Hippocampal formation (tissue), 2 donors: ENCODE measurements around the gene PCDHGB2.
"Not testable (repeated sequence)": the region's sequence is repeated elsewhere in the genome, so short reads cannot be mapped to it uniquely, and the experiment has no call there.

ENCODE experiments used
- DNase-seq, 2 donors: peaks; one replicate each; lab custom pipeline; 2025; lab: John Stamatoyannopoulos, UW

PCDHGB2 gene

DNA sequence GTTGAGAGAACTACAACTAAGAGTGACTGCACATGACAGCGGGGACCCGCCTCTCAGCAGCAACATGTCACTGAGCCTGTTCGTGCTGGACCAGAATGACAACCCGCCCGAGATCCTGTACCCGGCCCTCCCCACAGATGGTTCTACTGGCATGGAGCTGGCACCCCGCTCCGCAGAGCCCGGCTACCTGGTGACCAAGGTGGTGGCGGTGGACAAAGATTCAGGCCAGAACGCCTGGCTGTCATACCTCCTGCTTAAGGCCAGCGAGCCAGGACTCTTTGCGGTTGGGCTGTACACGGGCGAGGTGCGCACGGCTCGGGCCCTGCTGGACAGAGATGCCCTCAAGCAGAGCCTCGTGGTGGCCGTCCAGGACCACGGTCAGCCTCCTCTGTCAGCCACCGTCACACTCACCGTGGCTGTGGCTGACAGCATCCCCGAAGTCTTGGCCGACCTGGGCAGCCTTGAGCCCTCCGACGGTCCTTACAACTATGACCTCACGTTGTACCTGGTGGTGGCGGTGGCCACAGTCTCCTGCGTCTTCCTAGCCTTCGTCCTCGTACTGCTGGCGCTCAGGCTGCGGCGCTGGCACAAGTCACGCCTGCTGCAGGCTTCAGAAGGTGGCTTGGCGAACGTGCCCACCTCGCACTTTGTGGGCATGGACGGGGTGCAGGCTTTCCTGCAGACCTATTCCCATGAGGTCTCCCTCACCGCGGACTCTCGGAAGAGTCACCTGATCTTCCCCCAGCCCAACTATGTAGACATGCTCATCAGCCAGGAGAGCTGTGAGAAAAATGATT lies 24.9 kb downstream of the PCDHGB2 start:
- no peak for DNase-seq

DNA sequence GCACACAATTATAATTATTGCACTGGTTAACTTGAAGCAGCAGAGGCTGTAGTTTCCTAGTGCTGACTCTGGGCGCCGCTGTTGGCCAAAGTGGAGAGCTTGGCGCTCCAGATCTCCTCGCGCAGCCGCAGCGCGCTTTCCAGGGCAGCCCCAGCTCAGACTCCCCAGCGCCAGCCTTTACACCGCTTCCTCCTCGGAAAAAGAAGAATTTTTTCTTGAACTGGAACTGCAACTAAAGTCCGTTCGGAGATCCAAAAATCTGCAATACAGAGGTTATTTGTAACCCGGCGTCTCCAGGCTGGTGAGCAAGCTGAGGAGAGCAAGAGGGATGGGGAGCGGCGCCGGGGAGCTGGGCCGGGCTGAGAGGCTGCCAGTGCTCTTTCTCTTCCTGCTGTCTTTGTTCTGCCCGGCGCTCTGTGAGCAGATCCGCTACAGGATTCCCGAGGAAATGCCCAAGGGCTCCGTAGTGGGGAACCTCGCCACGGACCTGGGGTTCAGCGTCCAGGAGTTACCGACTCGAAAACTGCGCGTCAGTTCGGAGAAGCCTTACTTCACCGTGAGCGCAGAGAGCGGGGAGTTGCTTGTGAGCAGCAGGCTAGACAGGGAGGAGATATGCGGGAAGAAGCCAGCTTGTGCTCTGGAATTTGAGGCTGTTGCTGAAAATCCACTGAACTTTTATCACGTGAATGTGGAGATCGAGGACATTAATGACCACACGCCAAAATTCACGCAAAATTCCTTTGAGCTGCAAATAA lies 27.9 kb downstream of the PCDHGB2 start, which contains the start of gene PCDHGB4:
Gene PCDHGB4 (plus strand): TSS at position 142 of the 755 bp plus-strand sequence. CDS start 187 bp downstream, at position 329.
- DNase-seq, result not testable (repeated sequence)

DNA sequence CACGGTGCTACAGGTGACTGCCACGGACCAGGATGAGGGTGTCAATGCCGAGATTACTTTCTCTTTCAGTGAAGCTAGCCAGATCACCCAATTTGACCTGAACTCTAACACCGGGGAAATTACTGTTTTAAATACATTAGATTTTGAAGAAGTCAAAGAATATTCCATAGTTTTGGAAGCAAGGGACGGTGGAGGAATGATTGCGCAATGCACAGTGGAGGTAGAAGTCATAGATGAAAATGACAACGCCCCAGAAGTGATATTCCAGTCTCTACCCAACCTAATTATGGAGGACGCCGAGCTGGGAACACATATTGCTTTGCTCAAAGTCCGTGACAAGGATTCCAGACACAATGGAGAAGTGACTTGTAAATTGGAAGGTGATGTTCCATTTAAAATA lies 28.9 kb downstream of the PCDHGB2 start:
- DNase-seq, result no peak

DNA sequence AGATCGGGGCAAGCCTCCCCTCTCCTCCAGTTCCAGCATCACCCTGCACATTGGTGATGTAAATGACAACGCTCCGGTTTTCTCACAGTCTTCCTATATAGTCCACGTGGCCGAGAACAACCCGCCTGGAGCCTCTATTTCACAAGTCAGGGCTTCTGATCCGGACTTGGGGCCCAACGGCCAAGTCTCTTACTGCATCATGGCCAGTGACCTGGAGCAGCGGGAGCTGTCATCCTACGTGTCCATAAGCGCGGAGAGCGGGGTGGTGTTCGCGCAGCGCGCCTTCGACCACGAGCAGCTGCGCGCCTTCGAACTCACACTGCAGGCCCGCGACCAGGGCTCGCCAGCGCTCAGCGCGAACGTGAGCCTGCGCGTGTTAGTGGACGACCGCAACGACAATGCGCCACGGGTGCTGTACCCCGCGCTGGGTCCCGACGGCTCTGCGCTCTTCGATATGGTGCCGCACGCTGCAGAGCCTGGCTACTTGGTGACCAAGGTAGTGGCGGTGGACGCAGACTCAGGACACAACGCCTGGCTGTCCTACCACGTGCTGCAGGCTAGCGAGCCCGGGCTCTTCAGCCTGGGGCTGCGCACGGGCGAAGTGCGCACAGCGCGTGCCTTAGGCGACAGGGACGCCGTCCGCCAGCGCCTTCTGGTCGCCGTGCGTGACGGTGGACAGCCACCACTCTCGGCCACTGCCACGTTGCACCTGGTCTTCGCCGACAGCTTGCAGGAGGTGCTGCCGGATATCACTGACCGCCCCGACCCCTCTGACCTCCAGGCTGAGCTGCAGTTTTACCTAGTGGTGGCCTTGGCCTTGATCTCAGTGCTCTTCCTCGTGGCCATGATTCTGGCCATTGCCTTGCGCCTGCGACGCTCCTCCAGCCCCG lies 29.6 kb downstream of the PCDHGB2 start:
- DNase-seq, result no peak

DNA sequence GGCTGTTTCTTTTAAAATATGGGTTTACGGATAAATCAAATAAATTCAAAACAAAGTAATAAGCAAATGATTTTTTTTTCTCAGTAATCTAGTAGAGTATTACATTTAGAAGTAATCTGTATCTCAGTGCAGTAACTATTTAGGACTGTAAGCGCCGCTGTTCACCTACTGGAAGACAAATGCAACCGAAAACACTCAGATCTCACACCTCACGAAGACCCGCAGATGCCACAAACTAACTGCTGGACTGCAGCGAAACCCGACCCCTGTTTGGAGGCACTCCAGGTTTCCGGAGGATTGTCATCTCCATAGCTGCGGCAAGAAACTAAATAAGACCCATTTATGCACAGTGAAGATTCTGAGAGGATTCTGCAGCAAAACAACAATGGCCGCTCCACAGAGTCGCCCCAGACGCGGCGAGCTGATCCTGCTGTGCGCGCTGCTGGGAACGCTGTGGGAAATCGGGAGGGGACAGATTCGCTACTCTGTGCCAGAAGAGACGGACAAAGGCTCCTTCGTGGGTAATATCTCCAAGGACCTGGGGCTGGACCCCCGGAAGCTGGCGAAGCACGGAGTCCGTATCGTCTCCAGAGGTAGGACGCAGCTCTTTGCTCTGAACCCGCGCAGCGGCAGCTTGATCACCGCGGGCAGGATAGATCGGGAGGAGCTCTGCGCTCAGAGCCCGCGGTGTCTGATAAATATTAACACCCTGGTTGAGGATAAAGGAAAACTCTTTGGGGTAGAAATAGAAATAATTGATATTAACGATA lies 32.8 kb downstream of the PCDHGB2 start, which contains the start of gene PCDHGA8:
Gene PCDHGA8 (plus strand): TSS at position 205 of the 770 bp plus-strand sequence. CDS start 181 bp downstream, at position 386.
- no peak for DNase-seq

DNA sequence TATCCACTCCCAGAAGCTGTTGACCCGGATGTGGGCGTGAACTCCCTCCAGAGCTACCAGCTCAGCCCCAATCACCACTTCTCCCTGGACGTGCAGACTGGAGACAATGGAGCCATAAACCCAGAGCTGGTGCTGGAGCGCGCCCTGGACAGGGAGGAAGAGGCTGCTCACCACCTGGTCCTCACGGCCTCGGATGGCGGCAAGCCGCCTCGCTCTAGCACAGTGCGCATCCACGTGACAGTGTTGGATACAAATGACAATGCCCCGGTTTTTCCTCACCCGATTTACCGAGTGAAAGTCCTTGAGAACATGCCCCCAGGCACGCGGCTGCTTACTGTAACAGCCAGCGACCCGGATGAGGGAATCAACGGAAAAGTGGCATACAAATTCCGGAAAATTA lies 33.5 kb downstream of the PCDHGB2 start:
- DNase-seq, result no peak

DNA sequence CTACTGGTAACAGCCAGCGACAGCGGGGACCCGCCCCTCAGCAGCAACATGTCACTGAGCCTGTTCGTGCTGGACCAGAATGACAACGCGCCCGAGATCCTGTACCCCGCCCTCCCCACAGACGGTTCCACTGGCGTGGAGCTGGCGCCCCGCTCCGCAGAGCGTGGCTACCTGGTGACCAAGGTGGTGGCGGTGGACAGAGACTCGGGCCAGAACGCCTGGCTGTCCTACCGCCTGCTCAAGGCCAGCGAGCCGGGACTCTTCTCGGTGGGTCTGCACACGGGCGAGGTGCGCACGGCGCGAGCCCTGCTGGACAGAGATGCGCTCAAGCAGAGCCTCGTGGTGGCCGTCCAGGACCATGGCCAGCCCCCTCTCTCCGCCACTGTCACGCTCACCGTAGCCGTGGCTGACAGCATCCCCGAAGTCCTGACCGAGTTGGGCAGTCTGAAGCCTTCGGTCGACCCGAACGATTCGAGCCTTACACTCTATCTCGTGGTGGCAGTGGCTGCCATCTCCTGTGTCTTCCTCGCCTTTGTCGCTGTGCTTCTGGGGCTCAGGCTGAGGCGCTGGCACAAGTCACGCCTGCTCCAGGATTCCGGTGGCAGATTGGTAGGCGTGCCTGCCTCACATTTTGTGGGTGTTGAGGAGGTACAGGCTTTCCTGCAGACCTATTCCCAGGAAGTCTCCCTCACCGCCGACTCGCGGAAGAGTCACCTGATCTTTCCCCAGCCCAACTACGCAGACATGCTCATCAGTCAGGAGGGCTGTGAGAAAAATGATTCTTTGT lies 34.8 kb downstream of the PCDHGB2 start:
- DNase-seq, result not testable (repeated sequence)

DNA sequence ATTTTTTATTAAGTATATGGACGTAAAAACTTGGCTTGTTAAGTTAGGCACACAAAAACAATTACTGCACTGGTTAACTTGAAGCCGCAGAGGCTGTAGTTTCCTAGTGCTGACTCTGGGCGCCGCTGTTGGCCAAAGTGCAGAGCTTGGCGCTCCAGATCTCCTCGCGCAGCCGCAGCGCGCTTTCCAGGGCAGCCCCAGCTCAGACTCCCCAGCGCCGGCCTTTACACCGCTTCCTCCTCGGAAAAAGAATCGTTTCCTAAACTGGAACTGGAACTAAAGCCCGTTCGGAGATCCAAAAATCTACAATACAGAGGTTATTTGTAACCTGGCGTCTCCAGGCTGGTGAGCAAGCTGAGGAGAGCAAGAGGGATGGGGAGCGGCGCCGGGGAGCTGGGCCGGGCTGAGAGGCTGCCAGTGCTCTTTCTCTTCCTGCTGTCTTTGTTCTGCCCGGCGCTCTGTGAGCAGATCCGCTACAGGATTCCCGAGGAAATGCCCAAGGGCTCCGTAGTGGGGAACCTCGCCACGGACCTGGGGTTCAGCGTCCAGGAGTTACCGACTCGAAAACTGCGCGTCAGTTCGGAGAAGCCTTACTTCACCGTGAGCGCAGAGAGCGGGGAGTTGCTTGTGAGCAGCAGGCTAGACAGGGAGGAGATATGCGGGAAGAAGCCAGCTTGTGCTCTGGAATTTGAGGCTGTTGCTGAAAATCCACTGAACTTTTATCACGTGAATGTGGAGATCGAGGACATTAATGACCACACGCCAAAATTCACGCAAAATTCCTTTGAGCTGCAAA lies 38.2 kb downstream of the PCDHGB2 start, which contains the start of gene PCDHGB5:
Gene PCDHGB5 (plus strand): TSS at position 192 of the 796 bp plus-strand sequence. CDS start 181 bp downstream, at position 373.
- not testable (repeated sequence) for DNase-seq

DNA sequence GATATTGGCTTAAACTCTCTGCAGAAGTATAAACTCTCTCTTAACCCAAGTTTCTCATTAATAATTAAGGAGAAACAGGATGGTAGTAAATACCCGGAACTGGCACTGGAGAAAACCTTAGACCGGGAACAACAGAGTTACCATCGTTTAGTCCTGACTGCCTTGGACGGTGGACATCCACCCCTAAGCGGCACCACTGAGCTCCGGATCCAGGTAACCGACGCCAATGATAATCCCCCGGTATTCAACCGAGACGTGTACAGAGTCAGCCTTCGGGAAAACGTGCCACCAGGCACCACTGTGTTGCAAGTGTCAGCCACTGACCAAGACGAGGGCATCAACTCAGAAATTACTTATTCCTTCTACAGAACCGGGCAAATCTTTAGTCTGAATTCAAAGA lies 38.8 kb downstream of the PCDHGB2 start:
- DNase-seq, result no peak

DNA sequence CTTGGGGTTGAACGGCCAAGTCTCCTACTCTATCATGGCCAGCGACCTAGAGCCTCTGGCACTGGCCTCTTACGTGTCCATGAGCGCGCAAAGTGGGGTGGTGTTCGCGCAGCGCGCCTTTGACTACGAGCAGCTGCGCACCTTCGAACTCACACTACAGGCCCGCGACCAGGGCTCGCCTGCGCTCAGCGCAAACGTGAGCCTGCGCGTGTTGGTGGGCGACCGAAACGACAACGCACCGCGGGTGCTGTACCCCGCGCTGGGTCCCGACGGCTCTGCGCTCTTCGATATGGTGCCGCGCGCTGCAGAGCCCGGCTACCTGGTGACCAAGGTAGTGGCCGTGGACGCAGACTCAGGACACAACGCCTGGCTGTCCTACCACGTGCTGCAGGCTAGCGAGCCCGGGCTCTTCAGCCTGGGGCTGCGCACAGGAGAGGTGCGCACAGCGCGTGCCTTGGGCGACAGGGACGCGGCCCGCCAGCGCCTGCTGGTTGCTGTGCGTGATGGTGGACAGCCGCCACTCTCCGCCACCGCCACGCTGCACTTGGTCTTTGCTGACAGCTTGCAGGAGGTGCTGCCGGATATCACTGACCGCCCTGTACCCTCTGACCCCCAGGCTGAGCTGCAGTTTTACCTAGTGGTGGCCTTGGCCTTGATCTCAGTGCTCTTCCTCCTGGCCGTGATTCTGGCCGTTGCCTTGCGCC lies 39.9 kb downstream of the PCDHGB2 start:
- no peak for DNase-seq

DNA sequence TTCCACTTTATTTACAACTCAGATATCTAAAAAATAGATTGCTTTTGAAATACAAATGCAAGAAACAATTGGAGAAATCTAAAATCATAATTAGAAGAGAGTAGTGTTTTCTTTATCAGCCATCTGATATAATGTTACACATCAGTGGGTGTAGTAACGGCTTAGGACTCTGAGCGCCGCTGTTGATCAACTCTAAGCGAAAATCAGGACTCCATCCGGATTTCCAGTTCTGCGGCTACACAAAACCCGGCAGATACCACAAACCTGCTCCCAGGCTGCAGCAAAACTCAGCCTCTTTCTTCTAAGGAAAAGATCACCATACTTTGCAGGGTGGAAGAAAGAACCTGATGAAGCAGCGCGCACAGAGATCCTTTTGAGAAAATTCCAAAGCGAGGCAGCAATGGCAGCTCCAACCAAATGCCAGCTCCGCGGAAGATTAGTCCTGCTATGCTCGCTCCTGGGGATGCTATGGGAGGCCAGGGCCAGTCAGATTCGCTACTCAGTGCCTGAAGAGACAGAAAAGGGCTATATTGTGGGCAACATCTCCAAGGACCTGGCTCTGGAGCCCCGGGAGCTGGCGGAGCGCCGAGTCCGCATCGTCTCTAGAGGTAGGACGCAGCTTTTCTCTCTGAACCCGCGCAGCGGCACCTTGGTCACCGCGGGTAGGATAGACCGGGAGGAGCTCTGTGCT lies 42.9 kb downstream of the PCDHGB2 start, which contains the start of gene PCDHGA9:
Gene PCDHGA9 (plus strand): TSS at position 226 of the 691 bp plus-strand sequence. CDS start 175 bp downstream, at position 401.
- no peak for DNase-seq

DNA sequence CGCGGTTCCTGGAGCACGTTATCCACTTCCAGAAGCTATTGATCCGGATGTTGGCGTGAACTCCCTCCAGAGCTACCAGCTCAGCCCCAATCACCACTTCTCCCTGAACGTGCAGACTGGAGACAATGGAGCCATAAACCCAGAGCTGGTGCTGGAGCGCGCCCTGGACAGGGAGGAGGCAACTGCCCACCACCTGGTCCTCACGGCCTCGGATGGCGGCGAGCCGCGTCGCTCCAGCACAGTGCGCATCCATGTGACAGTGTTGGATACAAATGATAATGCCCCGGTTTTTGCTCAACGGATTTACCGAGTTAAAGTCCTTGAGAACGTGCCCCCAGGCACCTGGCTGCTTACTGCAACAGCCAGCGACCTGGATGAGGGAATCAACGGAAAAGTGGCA lies 43.6 kb downstream of the PCDHGB2 start:
- DNase-seq, result no peak

DNA sequence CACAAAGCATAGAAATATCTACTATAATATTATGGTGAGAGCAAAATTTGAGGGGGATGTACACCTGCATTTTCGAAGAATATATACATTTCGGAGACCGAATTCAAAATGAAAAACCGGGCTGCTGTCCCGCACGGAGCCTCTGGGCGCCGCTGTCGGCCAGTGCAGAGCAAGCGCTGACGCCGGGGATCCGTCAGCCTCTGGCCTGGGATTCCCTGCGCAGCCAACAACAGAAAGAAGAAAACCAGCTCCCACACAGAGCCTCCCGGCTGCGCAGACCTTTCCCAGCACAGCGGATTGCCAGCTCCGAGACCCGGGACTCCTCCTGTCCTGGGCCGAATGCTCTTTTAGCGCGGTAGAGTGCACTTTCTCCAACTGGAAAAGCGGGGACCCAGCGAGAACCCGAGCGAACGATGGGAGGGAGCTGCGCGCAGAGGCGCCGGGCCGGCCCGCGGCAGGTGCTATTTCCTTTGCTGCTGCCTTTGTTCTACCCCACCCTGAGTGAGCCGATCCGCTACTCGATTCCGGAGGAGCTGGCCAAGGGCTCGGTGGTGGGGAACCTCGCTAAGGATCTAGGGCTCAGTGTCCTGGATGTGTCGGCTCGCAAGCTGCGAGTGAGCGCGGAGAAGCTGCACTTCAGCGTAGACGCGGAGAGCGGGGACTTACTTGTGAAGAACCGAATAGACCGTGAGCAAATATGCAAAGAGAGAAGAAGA lies 48.2 kb downstream of the PCDHGB2 start, which contains the start of gene PCDHGB6:
Gene PCDHGB6 (plus strand): TSS at position 232 of the 716 bp plus-strand sequence. CDS start 182 bp downstream, at position 414.
- not testable (repeated sequence) for DNase-seq

DNA sequence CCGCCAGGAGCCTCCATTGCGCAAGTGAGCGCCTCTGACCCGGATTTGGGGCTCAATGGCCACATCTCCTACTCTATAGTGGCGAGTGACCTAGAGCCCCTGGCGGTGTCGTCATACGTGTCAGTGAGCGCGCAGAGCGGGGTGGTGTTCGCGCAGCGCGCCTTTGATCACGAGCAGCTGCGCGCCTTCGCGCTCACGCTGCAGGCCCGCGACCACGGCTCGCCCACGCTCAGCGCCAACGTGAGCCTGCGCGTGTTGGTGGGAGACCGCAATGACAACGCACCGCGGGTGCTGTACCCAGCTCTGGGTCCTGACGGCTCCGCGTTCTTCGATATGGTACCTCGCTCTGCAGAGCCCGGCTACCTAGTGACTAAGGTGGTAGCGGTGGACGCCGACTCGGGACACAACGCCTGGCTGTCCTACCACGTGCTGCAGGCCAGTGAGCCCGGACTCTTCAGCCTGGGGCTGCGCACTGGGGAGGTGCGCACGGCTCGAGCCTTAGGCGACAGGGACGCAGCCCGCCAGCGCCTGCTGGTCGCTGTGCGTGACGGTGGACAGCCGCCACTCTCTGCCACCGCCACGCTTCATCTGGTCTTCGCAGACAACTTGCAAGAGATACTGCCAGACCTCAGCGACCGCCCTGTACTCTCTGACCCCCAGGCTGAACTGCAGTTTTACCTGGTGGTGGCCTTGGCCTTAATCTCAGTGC lies 50.0 kb downstream of the PCDHGB2 start:
- no peak for DNase-seq

DNA sequence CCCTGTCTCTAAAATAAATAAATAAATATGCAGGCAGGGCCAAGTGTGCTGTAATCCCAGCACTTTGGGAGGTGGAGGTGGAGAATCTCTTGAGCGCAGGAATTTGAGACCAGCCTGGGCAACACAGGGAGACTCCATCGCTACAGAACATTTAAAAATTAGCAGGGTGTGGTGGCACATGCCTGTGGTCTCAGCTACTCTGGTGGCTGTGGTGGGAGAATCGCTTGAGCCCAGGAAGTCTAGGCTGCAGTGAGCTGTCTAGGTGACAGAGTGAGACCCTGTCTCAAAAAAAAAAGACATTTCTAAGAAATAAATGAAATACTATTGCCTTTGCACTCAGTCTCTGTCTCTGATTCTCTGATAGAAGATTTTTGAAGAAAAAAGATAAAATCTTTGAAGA lies 51.8 kb downstream of the PCDHGB2 start:
- no peak for DNase-seq
